Jurkat, Clone E6-1 (cell line): ENCODE data around the gene GRIK3.

Experiments
- DNase-seq: peaks from one replicate; pipeline ENCODE4 v3.0.0-alpha.2; 2011; ENCODE audit warnings: low read depth, low spot score
- H3K4me3 ChIP-seq: 2 replicates; pipeline ENCODE4 v1.5.1; 2011; ENCODE audit warnings: mild to moderate bottlenecking, low read length, control low read depth, moderate library complexity

Gene GRIK3

GRCh38 chr1:36889478-36890226 is 144.7 kb downstream of the GRIK3 start:
- DNase-seq = no peak
- H3K4me3 ChIP-seq = no peak overlapping the region

GRCh38 chr1:36888811-36889477 is 145.4 kb downstream of the GRIK3 start:
- DNase-seq = no peak
- H3K4me3 ChIP-seq = no peak overlapping the region

GRCh38 chr1:36885540-36886357 is 148.6 kb downstream of the GRIK3 start:
- DNase-seq = no peak
- no peak overlapping the region for H3K4me3 ChIP-seq

- DNase-seq = no peak
- H3K4me3 ChIP-seq = no peak overlapping the region
These were observed 149.5 kb downstream of the GRIK3 start for GRCh38 chr1:36884801-36885200.

- no peak overlapping the region for H3K4me3 ChIP-seq
- DNase-seq = no peak
These were observed 150.2 kb downstream of the GRIK3 start for GRCh38 chr1:36884029-36884701.

- no peak overlapping the region for H3K4me3 ChIP-seq
- DNase-seq = no peak
These were observed 150.9 kb downstream of the GRIK3 start for GRCh38 chr1:36883315-36883949.

GRCh38 chr1:36882536-36883285 is 151.6 kb downstream of the GRIK3 start:
- H3K4me3 ChIP-seq = no peak overlapping the region
- no peak for DNase-seq

- no peak for DNase-seq
- no peak overlapping the region for H3K4me3 ChIP-seq
These were observed 152.8 kb downstream of the GRIK3 start for GRCh38 chr1:36881541-36881940.

- no peak overlapping the region for H3K4me3 ChIP-seq
- DNase-seq = no peak
These were observed 153.3 kb downstream of the GRIK3 start for GRCh38 chr1:36881068-36881405.

GRCh38 chr1:36880155-36881067 is 153.9 kb downstream of the GRIK3 start:
- DNase-seq = no peak
- H3K4me3 ChIP-seq = no peak overlapping the region

- DNase-seq = no peak
- H3K4me3 ChIP-seq = no peak overlapping the region
These were observed 154.7 kb downstream of the GRIK3 start for GRCh38 chr1:36879613-36880012.

- DNase-seq = no peak
- no peak overlapping the region for H3K4me3 ChIP-seq
These were observed 157.3 kb downstream of the GRIK3 start for GRCh38 chr1:36876990-36877389.

GRCh38 chr1:36874271-36875060 is 159.8 kb downstream of the GRIK3 start:
- H3K4me3 ChIP-seq = no peak overlapping the region
- DNase-seq = no peak

GRCh38 chr1:36872858-36873257 is 161.5 kb downstream of the GRIK3 start:
- no peak overlapping the region for H3K4me3 ChIP-seq
- no peak for DNase-seq

- no peak for DNase-seq
- H3K4me3 ChIP-seq = no peak overlapping the region
These were observed 162.1 kb downstream of the GRIK3 start for GRCh38 chr1:36872126-36872754.
